Dermis blood vessel endothelial cell (primary cell): ENCODE measurements around the gene MAPK4. TPM values are rescaled to one million over a fixed set of nuclear protein-coding genes. Genes with fewer than 3 reads are reported as not detected.

ENCODE experiments used
- DNase-seq: peaks from one replicate; pipeline ENCODE4 v3.0.0; 2010
- total RNA-seq: library from RNA; depleted of rRNA; stranded (reverse); fragments of >200 nt; gene quantifications from 2 replicates; pipeline ENCODE4 v1.2.3, GENCODE V29; 2014

Gene MAPK4
- total RNA-seq, 1 donor from 2014 or later = not detected

DNA sequence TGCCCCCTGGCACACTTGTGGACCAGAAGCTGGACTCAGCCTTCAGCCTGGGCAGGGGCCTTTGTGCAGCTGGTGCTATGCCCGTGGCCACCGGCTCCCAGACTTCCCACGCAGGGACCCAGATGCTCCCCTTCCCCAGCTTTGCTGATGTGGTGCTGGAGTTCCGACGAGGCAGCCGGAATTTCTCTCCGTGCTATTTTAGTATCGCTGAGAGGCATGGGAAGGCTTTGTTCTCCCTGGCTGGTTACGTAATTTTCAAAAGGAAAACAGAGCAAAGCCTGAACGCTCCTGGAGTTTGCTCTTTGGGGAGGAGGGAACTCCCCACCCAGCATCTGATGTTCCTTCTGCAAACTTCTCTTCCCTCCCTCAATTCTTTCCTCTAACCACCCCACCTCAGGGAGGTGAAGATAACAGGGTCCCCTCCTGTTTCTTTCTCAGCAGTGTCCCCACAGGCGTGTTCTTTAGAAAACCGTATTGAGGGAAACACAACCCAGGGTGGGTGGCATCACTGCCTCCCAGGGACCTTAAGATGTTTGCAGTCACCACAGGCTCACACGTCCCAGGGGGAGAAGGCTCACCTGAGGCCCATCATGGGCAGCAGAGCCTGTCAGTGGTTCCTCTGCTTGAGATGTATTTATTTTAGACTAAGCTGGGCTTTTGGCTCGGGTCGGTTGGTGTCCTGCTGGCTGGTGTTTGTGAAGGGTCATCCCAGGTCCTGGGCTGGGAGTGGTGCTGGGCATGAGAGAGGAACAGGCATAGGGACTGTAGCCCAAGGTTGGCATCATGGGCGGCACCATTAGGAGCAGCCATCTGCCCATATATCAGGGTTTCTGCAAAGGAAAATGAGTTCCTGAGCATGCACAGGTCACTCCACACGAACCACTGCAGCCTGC lies 95.0 kb downstream of the MAPK4 start:
- DNase-seq = no peak

DNA sequence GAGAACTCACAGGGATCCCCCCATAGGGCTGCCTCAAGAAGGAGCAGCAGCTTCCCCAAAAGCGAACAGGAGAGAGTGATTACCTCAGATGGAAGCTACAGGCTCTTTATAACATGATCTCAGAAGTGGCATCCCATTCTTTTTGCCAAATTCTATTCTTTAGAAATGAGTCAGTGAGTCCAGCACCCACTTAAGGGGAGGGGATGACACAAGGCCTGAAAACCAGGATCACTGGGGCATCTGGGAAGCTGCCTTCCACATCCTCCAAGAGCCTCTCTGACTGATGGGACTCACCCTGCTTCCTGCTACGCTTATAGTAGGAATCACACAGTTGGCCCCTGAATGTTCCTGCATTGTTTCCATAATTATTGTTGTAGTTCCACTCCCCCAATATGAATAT lies 96.5 kb downstream of the MAPK4 start:
- no peak for DNase-seq

DNA sequence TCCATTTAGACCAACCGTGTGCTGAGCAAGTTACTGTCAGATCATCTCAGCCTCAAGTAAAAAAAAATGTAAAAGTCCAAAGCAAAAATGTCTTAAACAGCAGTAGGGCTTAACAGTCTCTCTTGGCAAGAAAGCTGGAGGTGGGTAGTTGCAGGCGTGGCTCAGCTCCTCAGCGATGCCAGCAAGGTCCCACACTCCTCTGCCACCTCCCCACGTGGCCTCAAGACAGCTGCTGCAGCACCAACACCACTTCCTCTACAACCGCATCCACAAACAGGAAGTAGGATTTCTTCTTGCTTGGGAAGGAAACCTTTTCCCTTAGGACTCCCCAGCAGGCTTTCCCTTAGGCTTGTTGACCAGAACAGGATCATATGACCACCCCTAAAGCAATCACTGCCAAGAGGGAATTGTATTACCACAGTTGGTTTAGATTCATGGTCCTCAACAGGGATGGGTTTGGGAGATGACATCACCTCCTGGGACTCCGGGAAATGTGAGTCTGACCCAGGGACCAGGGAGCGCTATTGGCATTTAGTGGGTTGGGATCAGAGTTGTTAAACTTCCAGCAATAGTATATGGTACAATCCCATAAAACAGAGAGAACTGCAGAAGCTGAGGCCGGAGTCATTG lies 97.1 kb downstream of the MAPK4 start:
- no peak for DNase-seq

DNA sequence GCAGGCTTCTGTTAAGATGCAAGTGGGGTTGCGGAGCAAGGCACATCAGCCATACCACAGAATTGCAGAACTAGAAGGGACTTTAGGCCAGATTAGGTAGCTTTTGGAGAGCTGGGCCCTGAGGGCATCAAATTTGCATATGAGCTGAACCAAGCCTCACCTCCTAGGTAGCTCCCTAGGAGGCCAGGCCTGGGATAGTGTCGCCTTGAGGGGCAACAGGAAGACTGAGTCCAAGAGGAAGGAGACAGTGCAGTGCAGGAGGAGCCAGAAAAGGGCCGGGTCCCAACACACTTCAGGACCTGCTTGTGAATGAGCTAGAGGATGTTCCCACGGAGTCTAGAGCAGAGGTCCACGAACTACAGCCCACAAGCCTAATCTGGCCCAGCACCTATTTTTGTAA lies 98.7 kb downstream of the MAPK4 start:
- DNase-seq = no peak

DNA sequence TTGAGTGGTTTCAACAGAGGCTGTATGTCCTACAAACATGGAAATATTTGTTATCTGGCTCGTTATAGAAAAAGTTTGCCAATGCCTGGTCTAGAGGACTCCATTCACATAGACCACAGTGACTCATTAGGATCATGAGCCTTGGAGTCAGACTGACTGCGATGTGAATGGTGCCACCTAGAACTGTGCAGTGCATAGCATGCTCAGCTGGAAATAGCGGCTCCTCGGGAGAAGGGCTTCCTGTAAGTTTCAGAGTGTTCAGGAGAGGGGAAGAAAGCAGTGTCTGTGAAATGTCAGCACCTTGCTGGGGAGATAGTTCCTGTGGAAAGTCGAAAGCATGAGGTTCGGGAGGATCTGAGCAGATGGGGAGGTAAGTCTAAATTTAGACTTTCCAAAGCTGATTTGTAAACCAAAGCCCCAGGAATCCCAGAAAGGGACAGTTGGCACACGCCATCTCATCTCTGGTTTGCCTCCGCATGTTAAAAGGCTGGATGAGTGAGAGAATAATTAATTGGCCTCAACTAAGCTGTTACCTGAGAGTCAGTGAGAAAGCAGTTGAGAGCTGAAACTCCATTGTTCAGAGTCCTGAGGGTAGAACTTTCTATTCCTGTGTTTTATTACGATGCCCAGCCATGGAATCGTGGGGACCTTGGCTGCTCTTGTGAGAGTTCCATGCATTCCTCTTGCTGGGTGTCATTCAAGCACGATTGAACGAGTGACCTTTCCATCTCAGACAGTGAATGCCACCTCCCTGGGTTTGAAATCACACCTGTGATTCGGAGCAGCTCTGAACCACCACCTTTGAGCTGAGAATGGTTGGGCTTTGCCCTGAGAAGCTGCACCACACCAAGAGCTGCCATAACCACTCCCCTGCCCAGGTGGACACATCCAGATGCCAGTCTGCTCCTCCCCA lies 99.5 kb downstream of the MAPK4 start:
- DNase-seq = no peak

DNA sequence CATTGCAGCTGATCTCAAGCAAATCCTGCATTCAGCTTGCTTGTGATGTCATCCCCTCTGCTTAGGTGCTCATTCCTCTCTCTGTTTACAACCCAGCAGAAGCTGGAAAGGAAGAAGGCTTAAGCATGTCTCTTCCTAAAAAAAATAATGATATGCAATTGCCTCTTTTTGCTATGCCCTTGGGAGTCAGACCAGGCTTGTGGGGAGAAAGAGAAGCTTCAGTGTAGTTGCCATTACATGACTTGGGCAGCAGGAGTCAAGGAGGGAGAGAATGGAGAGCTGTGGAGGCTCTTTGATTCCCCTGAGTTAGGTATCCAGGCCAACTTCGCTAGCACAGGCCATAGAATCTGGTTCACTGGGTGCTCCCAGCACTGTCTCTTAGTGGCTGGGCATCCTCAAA lies 101.1 kb downstream of the MAPK4 start:
- DNase-seq = no peak

DNA sequence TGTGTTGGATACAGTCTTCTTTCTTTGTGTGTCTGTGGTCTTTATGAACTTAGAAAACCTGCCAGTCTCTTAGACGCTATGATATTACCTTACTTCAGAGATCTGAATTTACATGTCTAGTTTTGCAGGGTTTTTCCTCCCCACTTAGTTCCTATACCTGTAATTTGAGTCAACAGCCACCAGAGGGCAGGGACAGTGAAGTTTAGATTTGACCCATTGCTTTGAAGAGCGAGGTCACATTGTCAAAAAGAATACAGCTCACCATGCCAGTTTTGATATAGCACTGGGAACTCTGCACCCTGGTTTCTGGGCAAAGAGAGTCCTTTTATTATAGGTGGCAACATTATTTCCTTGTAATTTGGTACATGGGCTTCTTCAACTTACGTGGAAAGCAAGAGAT lies 102.3 kb downstream of the MAPK4 start:
- peak; percentile 5 for DNase-seq

DNA sequence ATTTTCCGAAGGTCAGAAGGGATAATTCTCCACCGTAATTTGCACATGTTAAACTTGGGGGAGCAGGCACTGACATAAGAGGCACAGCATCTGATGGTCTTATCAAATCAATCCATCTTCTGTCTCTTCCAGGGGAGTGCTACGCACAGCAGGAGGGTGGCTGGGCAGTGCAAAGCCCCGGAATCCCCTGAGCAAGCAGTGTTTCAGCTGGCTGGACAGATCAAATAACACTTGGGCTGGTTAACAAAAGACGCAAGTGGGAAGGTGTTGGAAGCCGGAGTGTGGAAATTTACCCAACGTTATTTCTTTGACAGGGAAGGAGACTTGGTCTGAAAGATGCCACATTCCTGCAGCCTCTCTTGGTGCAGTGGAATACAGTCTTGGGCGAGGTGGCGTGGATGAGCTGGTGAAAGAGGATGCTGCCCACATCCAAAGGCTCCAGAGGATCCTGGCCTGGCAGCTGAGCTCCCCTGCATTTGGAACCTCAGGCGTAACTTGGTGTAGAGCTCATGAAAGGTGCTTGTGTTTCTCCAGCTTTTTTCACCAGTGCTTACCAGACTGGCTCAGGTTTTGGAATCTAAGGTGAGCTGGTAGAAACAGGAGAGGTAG lies 103.0 kb downstream of the MAPK4 start:
- DNase-seq = no peak

DNA sequence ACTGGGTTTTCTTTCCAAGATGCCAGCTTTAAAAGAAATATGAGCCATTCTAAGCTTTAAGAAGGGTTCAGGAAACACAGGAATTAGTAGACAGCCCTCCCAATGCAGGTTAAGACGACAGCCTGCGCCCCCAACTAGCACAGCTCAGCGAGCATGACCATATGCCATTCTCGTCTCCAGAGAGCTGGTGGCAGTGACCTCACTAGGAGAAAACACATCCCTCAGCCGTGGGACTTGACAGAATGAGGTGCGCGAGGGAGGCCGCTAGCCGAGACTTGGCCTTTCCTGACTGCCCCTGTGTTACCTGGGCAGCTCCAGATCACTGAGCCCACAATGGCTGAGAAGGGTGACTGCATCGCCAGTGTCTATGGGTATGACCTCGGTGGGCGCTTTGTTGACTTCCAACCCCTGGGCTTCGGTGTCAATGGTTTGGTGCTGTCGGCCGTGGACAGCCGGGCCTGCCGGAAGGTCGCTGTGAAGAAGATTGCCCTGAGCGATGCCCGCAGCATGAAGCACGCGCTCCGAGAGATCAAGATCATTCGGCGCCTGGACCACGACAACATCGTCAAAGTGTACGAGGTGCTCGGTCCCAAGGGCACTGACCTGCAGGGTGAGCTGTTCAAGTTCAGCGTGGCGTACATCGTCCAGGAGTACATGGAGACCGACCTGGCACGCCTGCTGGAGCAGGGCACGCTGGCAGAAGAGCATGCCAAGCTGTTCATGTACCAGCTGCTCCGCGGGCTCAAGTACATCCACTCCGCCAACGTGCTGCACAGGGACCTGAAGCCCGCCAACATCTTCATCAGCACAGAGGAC lies 103.9 kb downstream of the MAPK4 start:
- no peak for DNase-seq

DNA sequence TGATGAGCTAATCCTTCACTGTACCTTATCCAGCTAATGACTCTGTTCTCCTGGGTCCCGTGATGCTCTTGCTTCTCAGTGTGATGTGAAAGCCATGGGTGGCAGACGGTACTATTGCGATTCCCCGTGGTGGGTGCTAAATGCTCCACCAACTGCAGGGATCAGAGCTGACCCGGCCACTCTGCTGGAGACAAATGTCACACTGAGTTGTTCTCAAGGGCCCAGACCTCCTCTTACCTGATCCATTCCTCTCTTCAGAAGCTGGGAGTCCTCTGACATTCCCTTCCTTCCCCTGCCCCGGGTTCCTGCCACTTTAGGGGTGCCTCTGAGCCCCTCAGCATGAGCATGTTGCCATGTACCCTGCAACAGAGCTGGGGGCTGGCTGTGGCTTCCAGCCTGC lies 105.1 kb downstream of the MAPK4 start:
- no peak for DNase-seq

DNA sequence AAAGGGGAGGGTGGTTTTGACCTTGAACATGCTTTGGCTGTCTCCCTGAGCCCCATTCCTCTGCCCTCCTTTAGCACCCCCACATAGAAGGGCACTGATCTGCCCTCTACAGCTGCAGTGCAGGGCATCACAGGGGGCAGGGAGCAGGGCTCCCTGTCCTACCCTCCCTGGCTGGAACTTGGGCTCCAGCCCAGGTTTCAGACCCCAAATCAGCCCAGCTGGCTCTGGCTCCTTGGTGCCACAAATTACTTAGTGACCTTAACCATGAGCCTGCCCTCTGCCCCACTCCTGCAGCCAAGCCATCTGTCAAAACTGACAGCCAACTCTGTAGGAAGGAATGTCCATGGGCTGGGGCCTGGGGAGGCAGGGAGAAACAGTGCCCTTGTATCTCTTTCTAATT lies 105.6 kb downstream of the MAPK4 start:
- no peak for DNase-seq

DNA sequence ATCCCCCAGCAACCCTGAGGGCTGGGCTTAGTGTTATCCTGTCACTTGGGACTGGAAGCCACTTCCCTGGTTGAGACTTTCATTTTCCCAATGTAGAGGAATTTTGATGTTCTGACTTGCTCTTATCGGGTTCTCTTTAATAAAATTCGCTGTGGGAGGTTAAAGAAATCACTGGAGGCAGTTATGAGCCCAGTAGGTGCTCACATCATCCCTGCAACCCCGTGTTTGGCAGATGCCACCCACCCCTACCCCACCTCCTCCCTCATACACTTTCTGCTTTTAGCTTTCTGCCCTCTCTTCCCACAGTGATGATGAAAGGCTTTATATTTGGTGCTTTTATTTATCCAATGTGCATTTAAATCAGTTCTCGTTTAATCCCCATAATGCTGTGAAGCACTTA lies 106.6 kb downstream of the MAPK4 start:
- DNase-seq = no peak

DNA sequence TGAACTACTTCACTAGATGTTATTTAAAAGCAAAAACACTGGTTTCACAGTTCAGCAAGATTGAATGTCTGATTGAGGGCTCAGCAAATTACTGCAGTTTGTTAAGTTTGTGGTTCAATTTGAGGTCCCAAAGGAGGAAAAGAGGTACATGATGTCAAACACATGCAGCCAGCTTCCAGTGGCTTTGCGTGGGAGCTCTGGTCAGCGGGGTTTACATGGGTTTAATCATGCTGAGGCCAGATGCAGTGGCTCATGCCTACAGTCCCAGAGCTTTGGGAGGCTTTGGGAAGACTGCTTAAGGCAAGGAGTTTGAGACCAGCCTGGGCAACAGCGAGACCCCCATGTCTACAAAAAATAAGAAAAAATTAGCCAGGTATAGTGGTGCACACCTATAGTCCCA lies 111.5 kb downstream of the MAPK4 start:
- DNase-seq = no peak

DNA sequence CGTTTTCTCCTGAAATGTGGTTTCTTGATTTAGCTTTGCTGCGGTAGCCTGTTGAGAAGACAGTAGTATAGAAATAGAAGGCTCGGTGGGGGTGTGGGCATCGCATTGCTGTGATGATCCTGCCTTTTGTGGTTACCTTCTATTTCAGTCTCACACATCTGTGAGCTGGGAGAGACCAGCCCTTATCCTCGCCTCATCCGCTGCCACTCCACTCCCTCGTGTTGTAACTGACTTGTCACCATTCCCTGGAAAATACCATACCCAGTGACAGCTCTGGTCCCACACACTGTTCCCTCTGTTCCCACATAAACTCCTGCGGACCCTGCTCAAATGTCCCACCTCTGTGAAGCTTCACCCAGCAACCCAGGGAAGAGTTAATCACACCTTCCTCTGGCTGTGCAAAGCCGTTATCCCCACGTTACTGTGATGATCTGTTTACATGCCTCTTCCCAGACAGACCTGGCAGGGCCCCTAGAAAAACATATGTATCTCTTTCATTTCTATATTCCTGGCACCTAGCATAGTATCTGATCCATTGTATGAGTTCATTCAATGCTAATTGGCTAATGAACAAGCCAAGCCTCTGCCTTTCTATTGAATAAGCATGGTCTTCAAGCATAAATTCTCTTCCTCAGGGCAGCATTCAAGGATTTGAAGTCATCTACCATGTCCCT lies 114.6 kb downstream of the MAPK4 start:
- no peak for DNase-seq

DNA sequence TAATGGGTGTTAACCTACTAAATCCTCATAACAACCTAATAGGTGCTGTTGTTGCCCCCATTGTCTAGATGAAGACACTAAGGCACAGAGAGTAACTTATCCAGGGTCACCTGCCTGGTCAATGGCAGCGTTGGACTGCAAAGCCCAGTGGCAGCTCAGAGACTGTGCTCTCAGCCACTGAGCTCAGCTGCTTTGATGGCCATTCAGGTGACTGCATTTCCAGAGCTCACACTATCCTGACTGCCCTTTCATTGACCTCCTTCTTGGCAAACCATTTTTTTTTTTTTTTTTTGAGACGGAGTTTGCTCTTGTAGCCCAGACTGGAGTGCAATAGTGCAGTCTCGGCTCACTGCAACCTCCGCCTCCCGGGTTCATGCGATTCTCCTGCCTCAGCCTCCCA lies 115.2 kb downstream of the MAPK4 start:
- no peak for DNase-seq

DNA sequence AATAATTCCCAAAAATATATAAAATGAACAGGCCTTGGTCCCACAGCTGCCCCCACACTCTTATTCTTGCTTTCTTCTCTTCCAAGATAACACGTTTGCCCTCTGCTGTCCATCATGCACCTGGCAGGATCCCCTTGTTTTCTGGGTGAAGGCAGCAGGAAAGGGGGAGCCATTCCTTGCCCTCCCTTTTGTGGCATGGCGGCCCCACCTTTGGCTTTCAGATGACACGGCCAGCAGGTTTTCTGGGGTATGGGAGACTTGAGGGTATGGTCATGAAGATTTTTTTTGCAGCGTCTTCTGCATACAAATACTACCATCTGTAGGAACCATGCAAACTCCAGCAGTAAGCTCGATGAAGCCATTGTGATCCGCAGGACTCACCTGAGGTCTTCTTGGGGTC lies 118.8 kb downstream of the MAPK4 start:
- no peak for DNase-seq

DNA sequence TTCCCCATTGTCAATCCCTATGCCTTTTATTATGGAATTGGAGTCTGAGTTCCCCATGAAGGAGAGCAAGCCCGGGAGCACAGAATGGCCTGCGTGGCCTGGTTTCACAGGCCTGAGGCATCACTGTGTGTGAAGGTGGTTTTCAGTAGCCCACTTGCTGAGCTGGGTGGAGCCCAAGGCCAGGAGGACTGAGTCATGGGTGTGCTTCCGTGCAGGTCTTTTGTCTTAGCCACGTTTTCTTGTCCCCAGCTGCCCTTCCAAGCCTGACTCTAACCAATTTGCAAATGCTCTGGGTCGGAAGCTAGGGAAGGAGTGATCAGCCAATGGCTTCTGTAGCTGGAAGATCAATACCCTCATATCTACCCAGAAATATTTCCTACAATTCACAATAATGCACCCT lies 119.2 kb downstream of the MAPK4 start:
- DNase-seq = no peak

DNA sequence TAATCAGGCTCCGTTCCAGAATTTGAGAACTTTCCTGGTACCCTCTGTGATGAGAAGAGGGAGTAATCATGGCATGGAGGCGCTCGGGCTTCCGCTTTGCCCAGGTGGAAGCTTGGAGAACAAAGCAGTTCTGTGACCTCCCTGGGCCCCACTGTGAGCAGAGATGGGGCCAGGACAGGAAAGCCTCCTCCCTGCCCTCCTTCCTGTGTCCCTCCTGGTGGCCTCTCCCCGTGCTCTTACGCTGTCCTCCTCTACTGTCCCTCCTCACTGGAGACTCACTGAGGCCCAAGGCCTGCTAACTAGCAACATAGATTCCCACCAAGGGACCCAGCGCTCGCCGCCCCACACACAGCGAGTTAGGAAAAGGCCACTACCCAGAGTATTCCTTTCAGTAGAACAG lies 119.8 kb downstream of the MAPK4 start:
- no peak for DNase-seq

DNA sequence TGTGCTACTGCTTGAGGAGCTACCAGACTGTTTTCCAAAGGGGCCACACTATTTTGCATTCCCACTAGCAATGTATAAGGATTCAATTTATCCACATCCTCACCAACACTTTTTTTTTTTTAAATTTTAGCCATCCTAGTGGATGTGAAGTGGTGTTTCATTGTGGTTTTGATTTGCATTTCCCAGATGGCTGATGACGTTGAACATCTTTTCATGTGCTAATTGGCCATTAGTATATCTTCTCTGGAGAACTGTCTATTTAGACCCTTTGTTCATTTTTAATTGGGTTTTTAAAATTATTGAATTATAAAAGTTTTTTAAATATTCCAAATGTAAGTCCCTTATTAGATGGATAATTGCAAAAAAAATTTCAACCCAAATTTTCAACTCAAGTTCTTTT lies 121.1 kb downstream of the MAPK4 start:
- no peak for DNase-seq

DNA sequence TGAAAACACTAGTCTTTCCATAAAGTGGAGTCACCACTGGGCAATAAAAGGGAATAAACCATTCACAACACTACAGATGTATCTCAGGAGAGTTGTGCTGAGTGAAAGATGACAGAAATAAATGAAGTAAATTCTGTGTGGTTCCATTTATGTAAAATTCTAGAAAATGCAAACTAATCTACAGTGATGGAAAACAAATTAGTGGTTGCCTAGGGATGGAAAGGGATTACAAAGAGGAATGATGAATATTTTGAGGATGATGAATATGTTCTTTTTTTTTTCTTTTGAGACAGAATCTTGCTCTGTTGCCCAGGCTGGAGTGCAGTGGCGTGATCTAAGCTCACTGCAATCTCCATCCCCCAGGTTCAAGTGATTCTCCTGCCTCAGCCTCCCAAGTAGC lies 123.0 kb downstream of the MAPK4 start:
- no peak for DNase-seq

DNA sequence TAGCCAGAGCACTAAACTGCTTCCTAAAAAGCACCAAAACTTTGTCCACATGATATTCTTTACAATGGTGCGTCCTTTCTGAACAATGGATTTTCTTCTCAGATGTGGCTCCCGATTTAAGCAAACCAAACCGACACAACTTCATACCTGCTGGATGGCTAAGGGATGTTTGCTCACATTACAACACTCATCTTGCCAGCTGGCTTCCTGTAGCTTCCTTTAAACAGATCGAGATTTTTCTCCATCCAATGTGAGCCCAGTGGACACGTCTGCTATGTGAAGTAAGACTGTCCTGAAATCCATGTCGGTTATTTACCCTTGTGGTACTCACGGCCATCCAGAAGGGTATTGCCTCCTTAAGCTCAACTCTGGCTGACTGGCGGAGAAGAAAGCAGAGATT lies 126.5 kb downstream of the MAPK4 start:
- no peak for DNase-seq
